K562 (cell line): ENCODE results near the gene SDHAF3. TPM values are rescaled to one million over a fixed set of nuclear protein-coding genes. Genes with fewer than 3 reads are reported as not detected.

ENCODE experiments used
- ATAC-seq: fragments of 200-7000 bp; cut with Tn5 transposase; 3 replicates; pipeline ENCODE4 v1.9.1; 2020; ENCODE audit warnings: moderate library complexity
- Bru-seq: library from RNA; stranded (reverse); fragments of 400-500 nt; gene quantifications from one replicate; lab custom pipeline; 2021; lab: Mats Ljungman, UMichigan
- BruChase-seq, 2 experiments: library from RNA; stranded (reverse); fragments of 400-500 nt; gene quantifications; one replicate each; lab custom pipeline; 2021; lab: Mats Ljungman, UMichigan
- BruUV-seq: library from RNA; stranded (reverse); fragments of 400-500 nt; replicated peaks from 2 replicates; lab custom pipeline; 2021; lab: Mats Ljungman, UMichigan
- CTCF ChIA-PET: fragments of 300-600 bp; formaldehyde crosslinking; extraction: SDS; loops from one replicate; lab custom pipeline; 2021; ENCODE audit warnings: low intra/inter-chr PET ratio; lab: Yijun Ruan, JAX
- POLR2A ChIA-PET: fragments of 300-600, 350-650 bp; sonication (Branson Sonifier 250); formaldehyde crosslinking; extraction: SDS; loops from one replicate; lab custom pipeline; 2021; ENCODE audit warnings: antibody characterized with exemption, inconsistent platforms; lab: Yijun Ruan, JAX
- DNase-seq, 4 experiments: peaks; one replicate each; pipeline versions ENCODE4 v3.0.0 to v3.0.0-alpha.2; 2011 to 2018; ENCODE audit warnings: low spot score in 3 of 4, mixed read lengths in 3 of 4; ENCODE audit errors: extremely low read depth in 1 of 4
- FAIRE-seq: peaks from 2 replicates; lab custom pipeline; 2011; peaks lifted over from hg19 to GRCh38; lab: Jason Lieb, UNC
- H2AFZ ChIP-seq: 2 replicates; pipeline ENCODE4 v1.6.0; 2011; ENCODE audit warnings: low read depth, low read length, control low read depth, inconsistent platforms
- H3K27ac ChIP-seq: fragments of 200-600 bp; 3 replicates; pipeline ENCODE4 v1.8.0; 2011; ENCODE audit warnings: low read depth, mild to moderate bottlenecking, control low read depth, inconsistent platforms, low read length, moderate library complexity, mixed read lengths; ENCODE audit errors: extremely low read depth
- H3K27me3 ChIP-seq, 2 experiments: fragments of 300-600 bp in 1 of 2; 2 replicates in 1 of 2; 3 replicates in 1 of 2; pipeline versions ENCODE4 v1.6.0 to v1.8.0; 2011; ENCODE audit warnings: inconsistent platforms in 2 of 2, low read length in 2 of 2, mild to moderate bottlenecking in 1 of 2, mixed read lengths in 1 of 2, moderate library complexity in 1 of 2; ENCODE audit not compliant: control insufficient read depth in 2 of 2, insufficient read depth in 2 of 2
- H3K36me3 ChIP-seq: fragments of 300-600 bp; 3 replicates; pipeline ENCODE4 v1.8.0; 2011; ENCODE audit warnings: mild to moderate bottlenecking, low read length, inconsistent platforms; ENCODE audit not compliant: control insufficient read depth, insufficient read depth
- H3K4me1 ChIP-seq, 2 experiments: fragments of 200-600 bp in 1 of 2; replicated peaks in 1 of 2; 2 replicates in 1 of 2; 3 replicates in 1 of 2; pipeline versions ENCODE4 v1.5.1 to v1.8.0; 2011; ENCODE audit warnings: inconsistent platforms in 2 of 2, low read length in 2 of 2, mild to moderate bottlenecking in 1 of 2, mixed read lengths in 1 of 2, moderate library complexity in 1 of 2; ENCODE audit not compliant: control insufficient read depth in 2 of 2, insufficient read depth in 2 of 2
- H3K4me2 ChIP-seq: 2 replicates; pipeline ENCODE4 v1.6.1; 2011; ENCODE audit warnings: low read length, control low read depth, inconsistent platforms, mixed read lengths; ENCODE audit not compliant: insufficient read depth
- H3K4me3 ChIP-seq: fragments of 200-600 bp; sonication (generic), shearing (Covaris generic); 2 replicates; pipeline ENCODE4 v1.5.1; 2016; ENCODE audit warnings: control low read depth, inconsistent platforms
- H3K79me2 ChIP-seq: fragments of 200-600 bp; 3 replicates; pipeline ENCODE4 v1.8.0; 2011; ENCODE audit warnings: low read length, inconsistent platforms; ENCODE audit not compliant: control insufficient read depth, insufficient read depth
- H3K9ac ChIP-seq, 2 experiments: 2 replicates each; pipeline versions ENCODE4 v1.6.0 to v1.6.1; 2011; ENCODE audit warnings: low read depth in 2 of 2, low read length in 2 of 2, control low read depth in 1 of 2, inconsistent platforms in 1 of 2, mild to moderate bottlenecking in 1 of 2, mixed read lengths in 1 of 2; ENCODE audit not compliant: insufficient read depth in 1 of 2
- H3K9me1 ChIP-seq: one replicate; pipeline ENCODE4 v1.6.0; 2011; ENCODE audit warnings: inconsistent platforms, mild to moderate bottlenecking, low read length, moderate library complexity; ENCODE audit not compliant: control insufficient read depth, insufficient read depth
- H3K9me3 ChIP-seq: replicated peaks from 2 replicates; pipeline ENCODE4 v1.5.1; 2011; ENCODE audit warnings: low read depth, low read length, inconsistent platforms; ENCODE audit not compliant: control insufficient read depth, insufficient read depth
- H4K20me1 ChIP-seq: replicated peaks from 2 replicates; pipeline ENCODE4 v1.6.1; 2011; ENCODE audit warnings: low read length, inconsistent platforms, mixed read lengths; ENCODE audit not compliant: control insufficient read depth, insufficient read depth
- CEBPG ChIP-seq, 3 experiments: fragments of 200-800 bp in 1 of 3; sonication (Bioruptor generic) in 1 of 3; sonication (generic) in 1 of 3; formaldehyde crosslinking in 1 of 3; IDR thresholded peaks in 2 of 3; conservative IDR thresholded peaks in 1 of 3; 2 replicates each; pipeline versions ENCODE4 v1.6.1 to v1.8.0; 2016 to 2022; ENCODE audit warnings: missing compliant biosample characterization in 2 of 3, missing genetic modification characterization in 2 of 3, mild to moderate bottlenecking in 1 of 3, missing genetic modification reagents in 1 of 3
- ELF2 ChIP-seq: fragments of 250-450 bp; sonication (Bioruptor Pico); IDR thresholded peaks from 2 replicates; pipeline ENCODE4 v1.5.0; 2021; ENCODE audit warnings: mild to moderate bottlenecking
- MAFG ChIP-seq: fragments of 450-650 bp; conservative IDR thresholded peaks from 2 replicates; pipeline ENCODE4 v1.6.1; 2016; ENCODE audit warnings: missing genetic modification characterization, missing compliant biosample characterization
- MIER1 ChIP-seq: fragments of 450-650 bp; IDR thresholded peaks from 2 replicates; pipeline ENCODE4 v1.6.1; 2016; ENCODE audit warnings: antibody characterized with exemption, mild to moderate bottlenecking, low read depth
- MXD1 ChIP-seq: fragments of 250-450 bp; sonication (Bioruptor Pico); IDR thresholded peaks from 2 replicates; pipeline ENCODE4 v1.8.0; 2021; ENCODE audit warnings: borderline replicate concordance, mild to moderate bottlenecking, moderate library complexity; ENCODE audit not compliant: poor library complexity, severe bottlenecking
- NONO ChIP-seq, 2 experiments: fragments of 200-400 bp in 1 of 2; fragments of 450-650 bp in 1 of 2; formaldehyde crosslinking in 1 of 2; IDR thresholded peaks; 2 replicates each; pipeline ENCODE4 v1.6.1; 2017; ENCODE audit warnings: low read depth in 2 of 2, mild to moderate bottlenecking in 2 of 2, moderate library complexity in 2 of 2, low read length in 1 of 2
- NR1H2 ChIP-seq: sonication (generic); formaldehyde crosslinking; IDR thresholded peaks from 2 replicates; pipeline ENCODE4 v1.4.0; 2020; ENCODE audit warnings: mild to moderate bottlenecking, missing genetic modification reagents
- PATZ1 ChIP-seq: fragments of 250-450 bp; sonication (Bioruptor Pico); IDR thresholded peaks from 2 replicates; pipeline ENCODE4 v1.5.0; 2020; ENCODE audit warnings: mild to moderate bottlenecking, borderline replicate concordance
- SMAD2 ChIP-seq: fragments of 150-350 bp; IDR thresholded peaks from 2 replicates; pipeline ENCODE4 v1.6.1; 2014; ENCODE audit warnings: low read depth, mild to moderate bottlenecking, low read length
- TBL1XR1 ChIP-seq, 2 experiments: IDR thresholded peaks; 2 replicates each; pipeline ENCODE4 v1.6.1; 2012; ENCODE audit warnings: improper control_type of control experiment in 2 of 2, low read length in 2 of 2, mild to moderate bottlenecking in 1 of 2
- ZNF174 ChIP-seq: fragments of 250-450 bp; sonication (Bioruptor Pico); IDR thresholded peaks from 2 replicates; pipeline ENCODE4 v1.4.0; 2020; ENCODE audit warnings: mild to moderate bottlenecking
- WGBS: fragments of 100-300 bp; shearing (Covaris generic); methylation state at CpG from one replicate; pipeline ENCODE4 v1.1.6; 2016; ENCODE audit warnings: low coverage, mixed read lengths; ENCODE audit not compliant: insufficient coverage; ENCODE audit errors: missing lambda C conversion rate; 5-methylcytosine and 5-hydroxymethylcytosine counted together
- in situ Hi-C: fragments of 300-500 bp; cut with MboI; formaldehyde crosslinking; loops from 4 replicates; pipeline ENCODE4 v1.15.0; 2018; ENCODE audit warnings: inconsistent platforms, mixed read lengths
- intact Hi-C: fragments of 100-400 bp; cut with micrococcal nuclease; formaldehyde crosslinking; loops from 2 replicates; pipeline ENCODE4 v1.14.2; 2022
- long read RNA-seq, 3 experiments: library from polyadenylated mRNA in 2 of 3; library from RNA in 1 of 3; unstranded in 2 of 3; stranded (forward) in 1 of 3; transcript quantifications; one replicate each; pipeline ENCODE4 v2.0.0, GENCODE V29; 2019 to 2022
- polyA minus RNA-seq, 3 experiments: library from RNA; depleted of rRNA, polyadenylated mRNA; stranded (reverse); fragments of >200 nt; gene quantifications; 2 replicates each; pipeline ENCODE4 v1.2.3, GENCODE V29; 2011
- polyA plus RNA-seq, 8 experiments: library from polyadenylated mRNA; depleted of rRNA in 4 of 8; stranded (reverse) in 5 of 8; unstranded in 3 of 8; fragments of >200 nt; fragmentation: Nextera tagmentation in 2 of 8; fragmentation: Illumina TruSeq in 1 of 8; extraction: Ambion mirVana in 2 of 8; extraction: Trizol in 1 of 8; gene quantifications; 2 replicates each; pipeline versions ENCODE4 v1.2.1 to v1.2.3, GENCODE V29; 2011 to 2014; ENCODE audit warnings: inconsistent platforms in 1 of 8, missing spikeins in 1 of 8
- total RNA-seq, 7 experiments: library from RNA; depleted of rRNA in 6 of 7; stranded (reverse); fragments of >200 nt in 6 of 7; fragmentation: Illumina TruSeq in 2 of 7; extraction: Trizol in 2 of 7; gene quantifications; 2 replicates each; pipeline versions ENCODE4 v1.2.1 to v1.2.3, GENCODE V29; 2011 to 2021; ENCODE audit warnings: low replicate concordance in 1 of 7

SDHAF3 gene
- total RNA-seq (2011; cell fraction: chromatin; rRNA removed; ENCODE audit: low replicate concordance): 7.7 and 30.7 TPM in 2 replicates
- 15.3 and 16.8 TPM in 2 replicates for total RNA-seq (2011; cell fraction: nucleolus; rRNA removed)
- total RNA-seq (2011; cell fraction: nucleoplasm; rRNA removed): 17.1 and 30.9 TPM in 2 replicates
- total RNA-seq (2014; rRNA removed) (51.5 and 73.8 TPM in 2 replicates), total RNA-seq (2014; rRNA removed; fragmentation: Illumina TruSeq; extraction: Trizol) (170 and 174 TPM in 2 replicates), total RNA-seq (2015; rRNA removed; fragmentation: Illumina TruSeq; extraction: Trizol) (188 and 230 TPM in 2 replicates), total RNA-seq (2021) (103 and 115 TPM in 2 replicates), polyA plus RNA-seq (2011; rRNA removed) (63.4 and 134 TPM in 2 replicates), polyA plus RNA-seq (2014; fragmentation: Illumina TruSeq; extraction: Trizol) (103 and 145 TPM in 2 replicates), polyA plus RNA-seq (2014; fragmentation: Nextera tagmentation; extraction: Ambion mirVana) (100 to 1,000 TPM; 336 to 403 TPM), polyA plus RNA-seq (2014; rRNA removed) (94.7 and 108 TPM in 2 replicates), polyA minus RNA-seq (2011; rRNA and poly(A)+ RNA removed) (24.3 and 44.0 TPM in 2 replicates), Bru-seq, nascent RNA (percentile 94 among the genes with signal in this experiment), BruChase-seq, experiment 1, labeled RNA remaining after a 2-hour chase (percentile 85 among the genes with signal in this experiment), BruChase-seq, experiment 2, labeled RNA remaining after a 6-hour chase (percentile 84 among the genes with signal in this experiment)
- polyA plus RNA-seq (2011; cell fraction: cytosol; rRNA removed): 16.4 and 17.9 TPM in 2 replicates
- polyA plus RNA-seq (2011; cell fraction: nucleus; rRNA removed): 16.4 and 16.8 TPM in 2 replicates
- polyA plus RNA-seq (2012): 70.7 and 116 TPM in 2 replicates
- 57.7 and 63.1 TPM in 2 replicates for polyA minus RNA-seq (2011; cell fraction: cytosol; rRNA and poly(A)+ RNA removed)
- 16.7 and 22.7 TPM in 2 replicates for polyA minus RNA-seq (2011; cell fraction: nucleus; rRNA and poly(A)+ RNA removed)
- long read RNA-seq, experiment 1, transcript SDHAF3-201 (3 exons, 731 nt): minor isoform, 21 of 278 reads
- long read RNA-seq, experiment 1, transcript SDHAF3-202 (2 exons, 2,060 nt): major isoform, 222 of 278 reads
- long read RNA-seq, experiment 1, partial matches to known transcripts: 6 of 278 reads
- long read RNA-seq, experiment 1, other reads (novel, unspliced or antisense): 29 of 278 reads
- long read RNA-seq, experiment 2, partial matches to known transcripts: 17 of 49 reads
- long read RNA-seq, experiment 2, other reads (novel, unspliced or antisense): 31 of 49 reads
- long read RNA-seq, experiment 3, transcript SDHAF3-201 (3 exons, 731 nt): minor isoform, 9 of 145 reads
- long read RNA-seq, experiment 3, transcript SDHAF3-202 (2 exons, 2,060 nt): major isoform, 109 of 145 reads
- long read RNA-seq, experiment 3, partial matches to known transcripts: 4 of 145 reads
- long read RNA-seq, experiment 3, other reads (novel, unspliced or antisense): 23 of 145 reads

GRCh38 chr7:97117372-97118188 lies at the start of gene SDHAF3:
TSS of gene SDHAF3 (plus strand) at chr7:97117698. CDS start at chr7:97117724, 26 bp downstream.
- CTCF ChIA-PET: interaction anchor here (0.9 kb wide), 1 partner anchor 9 kb away, joined by 5 read pairs; no protein-coding TSS in a partner anchor
- DNase-seq (peak; percentile 97 to 100 (median 97)), FAIRE-seq (peak; percentile 96), ATAC-seq (peak; percentile 79)
- Histone ChIP-seq H2AFZ (peak within 1 kb of the TSS; percentile 99), H3K4me2 (peak within 1 kb of the TSS; percentile 98), H3K9me3 (peaks cover 6% of the 10 kb centered on the region; the same call in 1 of the 2 replicates), H3K27ac (peak within 1 kb of the TSS; percentile 89), H3K4me1 (peaks cover 11 to 14% of the 10 kb centered on the region in 2 experiments), H3K27me3 (no peaks in the 10 kb centered on the region), H3K36me3 (no peaks in the 10 kb centered on the region), H3K4me3 (peak within 1 kb of the TSS; percentile 73), H3K9ac (peak within 1 kb of the TSS; percentile 92), H4K20me1 (no peaks in the 10 kb centered on the region), H3K9me1 (no peaks in the 10 kb centered on the region), H3K79me2 (peaks cover 51% of the 10 kb centered on the region)
- BruUV-seq: TSS peak; percentile 48
- in situ Hi-C loops (loop anchor here (10.0 kb wide), 1 partner anchor 897 kb away; no protein-coding TSS in a partner anchor), intact Hi-C loops (loop anchor here (1.0 kb wide), 1 partner anchor 62 kb away; no protein-coding TSS in a partner anchor)
- POLR2A ChIA-PET: interaction anchor here (0.5 to 1.9 kb wide), 10 partner anchors 9 to 938 kb away, joined by 3 to 14 read pairs (median 3); no protein-coding TSS in a partner anchor
- 1% methylated on average over 58 of the region's 59 CpGs for WGBS
- TF ChIP-seq TBL1XR1 (IDR thresholded peaks at IDR 0.05; ENCODE audit: low read length in 2 of 2) (peak; percentile 58 to 83; a peak in 2 of 4 replicates), NR1H2 (CRISPR knock-in tag) (peak; percentile 17; the same call in 1 of the 2 replicates), MAFG (no peak), NONO (IDR thresholded peaks at IDR 0.05; ENCODE audit: low read depth in 2 of 2, low read length in 1 of 2) (0 out of 4 replicates have a peak, but pooled peaks of 1 of the 2 experiments have one; percentile 35), ZNF174 (CRISPR knock-in tag) (no peak), PATZ1 (CRISPR knock-in tag) (no peak), ELF2 (CRISPR knock-in tag) (peak; percentile 92), SMAD2 (no peak), CEBPG (CRISPR knock-in tag; IDR thresholded peaks at IDR 0.05) (peak; percentile 93), CEBPG (tag; conservative IDR thresholded peaks at IDR 0.05 in 1 of 2, IDR thresholded peaks at IDR 0.05 in 1 of 2) (peak; percentile 90 to 93), MXD1 (CRISPR knock-in tag) (peak; percentile 13), MIER1 (no peak)
